LNCaP clone FGC (cell line): ENCODE measurements around the gene DBNDD2.

Source experiments
- DNase-seq: peaks from one replicate; pipeline ENCODE4 v3.0.0-alpha.2; 2011; ENCODE audit warnings: low read depth
- H3K4me3 ChIP-seq: 2 replicates; pipeline ENCODE4 v1.5.1; 2011; ENCODE audit warnings: mild to moderate bottlenecking, low read depth, low read length, control low read depth
- CTCF ChIP-seq: IDR thresholded peaks from 2 replicates; pipeline ENCODE4 v1.5.1; 2012; ENCODE audit warnings: mild to moderate bottlenecking; ENCODE audit not compliant: control insufficient read depth, insufficient read depth; ENCODE audit errors: extremely low read depth

DBNDD2 gene

GRCh38 chr20:45433316-45433715 is 25.2 kb downstream of the DBNDD2 start:
- DNase-seq: no peak
- TF ChIP-seq CTCF: no peak
- H3K4me3 ChIP-seq: no peak overlapping the region

GRCh38 chr20:45433976-45434375 is 25.9 kb downstream of the DBNDD2 start:
- no peak for DNase-seq
- TF ChIP-seq CTCF: no peak
- H3K4me3 ChIP-seq: no peak overlapping the region

GRCh38 chr20:45436732-45437485 is 28.8 kb downstream of the DBNDD2 start:
- H3K4me3 ChIP-seq: peak overlapping the region; percentile 59
- TF ChIP-seq CTCF: peak; percentile 94
- DNase-seq: no peak

GRCh38 chr20:45440424-45440823 is 32.3 kb downstream of the DBNDD2 start:
- H3K4me3 ChIP-seq: no peak overlapping the region
- DNase-seq: no peak
- no peak for TF ChIP-seq CTCF

GRCh38 chr20:45440891-45441685 is 33.0 kb downstream of the DBNDD2 start:
- TF ChIP-seq CTCF: no peak
- DNase-seq: no peak
- no peak overlapping the region for H3K4me3 ChIP-seq

GRCh38 chr20:45441746-45442145 is 33.7 kb downstream of the DBNDD2 start:
- no peak for TF ChIP-seq CTCF
- H3K4me3 ChIP-seq: no peak overlapping the region
- DNase-seq: no peak

GRCh38 chr20:45444050-45444449 is 36.0 kb downstream of the DBNDD2 start:
- no peak for DNase-seq
- TF ChIP-seq CTCF: no peak
- H3K4me3 ChIP-seq: no peak overlapping the region
